Fibroblast of villous mesenchyme (primary cell): ENCODE results near the gene AMPD1. TPM values are rescaled to one million over a fixed set of nuclear protein-coding genes. Genes with fewer than 3 reads are reported as not detected.

Experiments used
- DNase-seq: peaks from one replicate; pipeline ENCODE4 v3.0.0-alpha.2; 2010; ENCODE audit warnings: low read depth
- H3K4me3 ChIP-seq: 2 replicates; pipeline ENCODE4 v1.5.1; 2011; ENCODE audit warnings: low read depth, mild to moderate bottlenecking, low read length
- small RNA-seq: library from RNA; depleted of rRNA; stranded (forward); fragments of <200 nt; gene quantifications from one replicate; pipeline ENCODE3, GENCODE V24; 2012
- total RNA-seq: library from RNA; depleted of rRNA; stranded (reverse); fragments of >200 nt; gene quantifications from 2 replicates; pipeline ENCODE4 v1.2.3, GENCODE V29; 2012
- TF ChIP-seq, protein P1 (sequence below): IDR thresholded peaks from 2 replicates; pipeline ENCODE4 v1.5.1; 2012; ENCODE audit warnings: low read depth, mild to moderate bottlenecking, low read length; ENCODE audit not compliant: insufficient read depth

The AMPD1 gene
- total RNA-seq, 1 donor, result not detected

DNA sequence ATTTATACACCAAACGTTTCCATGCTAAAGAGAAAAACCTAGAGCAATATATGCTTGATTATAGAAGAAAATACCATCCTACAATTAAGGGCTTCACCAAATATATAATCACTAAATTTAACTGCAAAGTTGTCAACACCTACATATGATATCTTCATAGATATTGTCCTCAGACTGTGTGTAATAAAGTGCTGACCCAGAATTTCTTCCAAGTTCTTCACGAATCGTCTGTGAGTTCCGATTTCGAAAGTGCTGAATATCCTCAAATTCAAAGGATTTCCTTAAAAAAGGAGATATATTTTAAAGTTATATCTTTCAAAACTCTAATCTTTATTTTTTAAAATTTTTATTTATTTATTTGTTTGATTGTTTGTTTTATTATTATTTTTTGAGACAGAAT is 72.0 kb downstream of the AMPD1 start:
- TF ChIP-seq, protein P1, sequence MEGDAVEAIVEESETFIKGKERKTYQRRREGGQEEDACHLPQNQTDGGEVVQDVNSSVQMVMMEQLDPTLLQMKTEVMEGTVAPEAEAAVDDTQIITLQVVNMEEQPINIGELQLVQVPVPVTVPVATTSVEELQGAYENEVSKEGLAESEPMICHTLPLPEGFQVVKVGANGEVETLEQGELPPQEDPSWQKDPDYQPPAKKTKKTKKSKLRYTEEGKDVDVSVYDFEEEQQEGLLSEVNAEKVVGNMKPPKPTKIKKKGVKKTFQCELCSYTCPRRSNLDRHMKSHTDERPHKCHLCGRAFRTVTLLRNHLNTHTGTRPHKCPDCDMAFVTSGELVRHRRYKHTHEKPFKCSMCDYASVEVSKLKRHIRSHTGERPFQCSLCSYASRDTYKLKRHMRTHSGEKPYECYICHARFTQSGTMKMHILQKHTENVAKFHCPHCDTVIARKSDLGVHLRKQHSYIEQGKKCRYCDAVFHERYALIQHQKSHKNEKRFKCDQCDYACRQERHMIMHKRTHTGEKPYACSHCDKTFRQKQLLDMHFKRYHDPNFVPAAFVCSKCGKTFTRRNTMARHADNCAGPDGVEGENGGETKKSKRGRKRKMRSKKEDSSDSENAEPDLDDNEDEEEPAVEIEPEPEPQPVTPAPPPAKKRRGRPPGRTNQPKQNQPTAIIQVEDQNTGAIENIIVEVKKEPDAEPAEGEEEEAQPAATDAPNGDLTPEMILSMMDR, result no peak
- H3K4me3 ChIP-seq, result no peak overlapping the region
- no peak for DNase-seq

Small RNA genes within 50 kb of the gene (small RNA-seq; reads per million reads assigned to genes)
- gene RN7SL432P, result not detected
- gene RNY1P13, result not detected

Other genes with a start within 250 kb of the AMPD1 start
- 34.5 and 36.3 TPM in 2 replicates for gene TRIM33, start 184.3 kb downstream of the AMPD1 start, total RNA-seq
- 42.3 and 42.5 TPM in 2 replicates for gene BCAS2, start 113.9 kb downstream of the AMPD1 start, total RNA-seq
- 2.6 and 3.2 TPM in 2 replicates for gene DENND2C, start 25.5 kb downstream of the AMPD1 start, total RNA-seq
- gene NRAS, start 21.2 kb upstream of the AMPD1 start, total RNA-seq, result 75.1 and 86.8 TPM in 2 replicates
- gene CSDE1, start 62.4 kb upstream of the AMPD1 start, total RNA-seq, result 419 and 541 TPM in 2 replicates
- gene SIKE1, start 85.1 kb upstream of the AMPD1 start, total RNA-seq, result 58.0 and 73.8 TPM in 2 replicates
- gene SYCP1, start 159.3 kb upstream of the AMPD1 start, total RNA-seq, result not detected in 2 replicates